ENCODE results near the gene FTSJ3. TPM values are rescaled to one million over a fixed set of nuclear protein-coding genes. Genes with fewer than 3 reads are reported as not detected.

FTSJ3 gene
- total RNA-seq, 1 donor from 2014 or later, result 39.4 TPM

DNA sequence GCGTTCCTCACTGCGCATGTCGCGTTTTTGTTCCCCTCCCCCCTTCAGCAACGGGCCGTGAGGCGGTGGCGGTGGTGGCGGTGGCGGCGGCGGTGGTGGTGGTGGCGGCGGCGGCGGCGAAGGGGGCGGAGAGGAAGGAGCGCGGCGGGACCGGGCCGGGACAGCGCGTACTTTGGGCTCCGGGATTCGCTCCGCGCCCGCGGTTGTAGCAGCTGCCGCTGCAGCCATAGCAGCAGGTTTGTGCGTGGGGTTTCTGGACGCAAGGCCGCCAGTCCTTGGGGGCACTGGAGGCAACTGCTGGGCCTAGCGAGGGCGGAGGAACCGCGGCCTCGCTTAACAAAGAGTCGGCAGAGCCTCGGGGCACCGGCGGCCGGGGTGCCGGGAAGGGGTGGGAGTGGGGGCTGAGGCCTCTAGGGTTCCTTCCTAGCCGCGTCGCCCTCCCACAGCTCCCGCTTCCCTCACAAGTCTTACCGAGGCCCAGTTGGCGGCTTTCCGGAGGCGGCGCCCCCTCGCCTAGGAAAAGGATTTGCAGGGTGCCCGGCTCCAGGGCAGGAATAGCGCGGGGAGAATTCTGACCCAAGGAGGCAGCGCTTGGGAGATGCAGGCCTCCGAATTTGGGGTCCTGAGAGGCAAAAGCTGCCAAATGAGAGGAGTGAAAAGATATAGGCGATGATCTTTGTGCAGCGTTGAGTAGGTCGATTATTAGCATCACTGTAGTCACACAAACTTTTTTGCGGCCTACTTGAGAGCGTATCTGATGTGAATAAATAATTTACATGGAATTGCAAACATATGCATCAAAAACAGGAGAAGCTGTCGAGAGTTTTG is 53.1 kb downstream of the FTSJ3 start, which contains the start of gene DDX42:
DDX42 (plus strand) TSS at position 30 of the 828 bp plus-strand sequence. CDS start 12,880 bp downstream, outside the sequence.
- peaks cover 25% of the 10 kb centered on the region for H3K36me3 ChIP-seq
- no peak for TF ChIP-seq CTCF (IDR thresholded peaks at IDR 0.05)
- no peaks in the 10 kb centered on the region for H3K27me3 ChIP-seq
- H3K9me3 ChIP-seq, result no peaks in the 10 kb centered on the region
- H3K4me1 ChIP-seq, result peaks cover 35% of the 10 kb centered on the region
- peak within 1 kb of the TSS; percentile 98 for H3K27ac ChIP-seq
- DNase-seq (peak; percentile 94), ATAC-seq (peak; percentile 22)
- intact Hi-C loops (cut with DNase I), result no loop called here
- H3K4me3 ChIP-seq, result peak within 1 kb of the TSS; percentile 87

- Histone ChIP-seq H3K9me3 (no peaks in the 10 kb centered on the region), H3K27me3 (no peaks in the 10 kb centered on the region), H3K36me3 (peaks cover 23% of the 10 kb centered on the region), H3K4me1 (peaks cover 38% of the 10 kb centered on the region), H3K4me3 (peak within 1 kb of the TSS; percentile 87), H3K27ac (peak within 1 kb of the TSS; percentile 98)
- DNase-seq, result peak; percentile 99
- no peak for TF ChIP-seq CTCF (IDR thresholded peaks at IDR 0.05)
- intact Hi-C loops (cut with DNase I), result no loop called here
- peak; percentile 93 for ATAC-seq
Measured at GRCh38 chr17:63773272-63774140, 54.0 kb downstream of the FTSJ3 start, which contains the start of gene CCDC47. CCDC47 (minus strand) TSS chr17:63773597; CDS start chr17:63766175, 7,422 bp downstream.

DNA sequence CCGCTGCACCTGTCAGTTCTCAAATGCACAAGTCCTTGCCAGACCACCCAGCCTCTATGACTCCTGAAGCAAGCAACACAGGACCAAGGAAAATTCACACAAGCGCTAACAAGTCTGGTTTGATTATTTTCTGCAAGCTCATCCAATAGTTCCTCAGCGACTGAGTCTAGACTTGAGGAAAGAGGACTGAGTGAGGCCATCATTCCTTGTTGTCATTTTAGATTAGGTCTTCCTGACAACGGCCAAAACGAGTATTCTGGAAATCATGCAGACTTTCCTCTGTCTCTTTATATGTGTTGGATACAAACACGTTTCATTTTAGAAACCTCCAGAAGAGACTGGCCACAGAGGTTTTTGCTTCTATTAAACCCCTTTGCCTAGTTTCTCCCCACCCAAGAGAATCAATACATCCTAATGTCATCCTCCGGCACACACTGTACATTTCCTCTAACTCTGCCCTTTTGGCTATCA is 54.6 kb downstream of the FTSJ3 start:
- H3K27ac ChIP-seq, result peak overlapping the region; percentile 98
- no peak for ATAC-seq
- peaks cover 18% of the 10 kb centered on the region for H3K36me3 ChIP-seq
- no peak for TF ChIP-seq CTCF (IDR thresholded peaks at IDR 0.05)
- DNase-seq, result no peak
- no peaks in the 10 kb centered on the region for H3K27me3 ChIP-seq
- intact Hi-C loops (cut with DNase I), result no loop called here
- H3K4me1 ChIP-seq, result peaks cover 44% of the 10 kb centered on the region
- peak overlapping the region; percentile 87 for H3K4me3 ChIP-seq
- H3K9me3 ChIP-seq, result no peaks in the 10 kb centered on the region

Other genes with a start within 250 kb of the FTSJ3 start
- gene TACO1, start 226.8 kb downstream of the FTSJ3 start, total RNA-seq, result 16.1 TPM
- 57.5 TPM for gene MAP3K3, start 205.2 kb downstream of the FTSJ3 start, total RNA-seq
- 22.9 TPM for gene LIMD2, start 127.5 kb downstream of the FTSJ3 start, total RNA-seq
- gene STRADA, start 85.9 kb downstream of the FTSJ3 start, total RNA-seq, result 30.2 TPM
- 91.4 TPM for gene CCDC47, start 54.1 kb downstream of the FTSJ3 start, total RNA-seq
- 93.8 TPM for gene DDX42, start 53.5 kb downstream of the FTSJ3 start, total RNA-seq
- 105 TPM for gene PSMC5, start 232 bp downstream of the FTSJ3 start, total RNA-seq
- 74.6 TPM for gene SMARCD2, start 15.0 kb upstream of the FTSJ3 start, total RNA-seq
- not detected for gene CSH2, start 46.0 kb upstream of the FTSJ3 start, total RNA-seq
- gene GH2, start 54.3 kb upstream of the FTSJ3 start, total RNA-seq, result not detected
- not detected for gene CSH1, start 68.9 kb upstream of the FTSJ3 start, total RNA-seq
- not detected for gene CSHL1, start 83.6 kb upstream of the FTSJ3 start, total RNA-seq
- not detected for gene GH1, start 91.2 kb upstream of the FTSJ3 start, total RNA-seq
- gene CD79B, start 104.7 kb upstream of the FTSJ3 start, total RNA-seq, result 4.7 TPM
- gene SCN4A, start 145.3 kb upstream of the FTSJ3 start, total RNA-seq, result not detected
- 0.43 TPM for gene PRR29, start 170.7 kb upstream of the FTSJ3 start, total RNA-seq
- 70.5 TPM for gene ICAM2, start 193.0 kb upstream of the FTSJ3 start, total RNA-seq

Data from upper lobe of right lung (tissue), 1 donor.